ENCODE measurements around the gene SCP2.

GRCh38 chr1:53011175-53011574 lies 84.1 kb downstream of the SCP2 start:
- TF ChIP-seq ZNF324 (tag by site-specific recombination; IDR thresholded peaks at IDR 0.05) (no peak), ELK4 (IDR thresholded peaks at IDR 0.05; ENCODE audit: borderline replicate concordance, low read depth, low read length) (no peak), CTCF (tag by site-specific recombination; IDR thresholded peaks at IDR 0.05) (no peak), ZBTB7A (tag by site-specific recombination; IDR thresholded peaks at IDR 0.05; ENCODE audit: low read depth) (no peak), ZBTB11 (tag by site-specific recombination; conservative IDR thresholded peaks at IDR 0.05; ENCODE audit: low read depth) (no peak)
